Activated CD4-positive, CD25-positive, alpha-beta regulatory T cell treated with anti-CD3 and anti-CD28 coated beads, Interleukin-2, amount 50 U/mL, for 72 hours (primary cell): ENCODE data around the gene CDH19.

Experiments
- DNase-seq: peaks from one replicate; pipeline ENCODE4 v3.0.0; 2021

Gene CDH19, protein sequence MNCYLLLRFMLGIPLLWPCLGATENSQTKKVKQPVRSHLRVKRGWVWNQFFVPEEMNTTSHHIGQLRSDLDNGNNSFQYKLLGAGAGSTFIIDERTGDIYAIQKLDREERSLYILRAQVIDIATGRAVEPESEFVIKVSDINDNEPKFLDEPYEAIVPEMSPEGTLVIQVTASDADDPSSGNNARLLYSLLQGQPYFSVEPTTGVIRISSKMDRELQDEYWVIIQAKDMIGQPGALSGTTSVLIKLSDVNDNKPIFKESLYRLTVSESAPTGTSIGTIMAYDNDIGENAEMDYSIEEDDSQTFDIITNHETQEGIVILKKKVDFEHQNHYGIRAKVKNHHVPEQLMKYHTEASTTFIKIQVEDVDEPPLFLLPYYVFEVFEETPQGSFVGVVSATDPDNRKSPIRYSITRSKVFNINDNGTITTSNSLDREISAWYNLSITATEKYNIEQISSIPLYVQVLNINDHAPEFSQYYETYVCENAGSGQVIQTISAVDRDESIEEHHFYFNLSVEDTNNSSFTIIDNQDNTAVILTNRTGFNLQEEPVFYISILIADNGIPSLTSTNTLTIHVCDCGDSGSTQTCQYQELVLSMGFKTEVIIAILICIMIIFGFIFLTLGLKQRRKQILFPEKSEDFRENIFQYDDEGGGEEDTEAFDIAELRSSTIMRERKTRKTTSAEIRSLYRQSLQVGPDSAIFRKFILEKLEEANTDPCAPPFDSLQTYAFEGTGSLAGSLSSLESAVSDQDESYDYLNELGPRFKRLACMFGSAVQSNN

DNA sequence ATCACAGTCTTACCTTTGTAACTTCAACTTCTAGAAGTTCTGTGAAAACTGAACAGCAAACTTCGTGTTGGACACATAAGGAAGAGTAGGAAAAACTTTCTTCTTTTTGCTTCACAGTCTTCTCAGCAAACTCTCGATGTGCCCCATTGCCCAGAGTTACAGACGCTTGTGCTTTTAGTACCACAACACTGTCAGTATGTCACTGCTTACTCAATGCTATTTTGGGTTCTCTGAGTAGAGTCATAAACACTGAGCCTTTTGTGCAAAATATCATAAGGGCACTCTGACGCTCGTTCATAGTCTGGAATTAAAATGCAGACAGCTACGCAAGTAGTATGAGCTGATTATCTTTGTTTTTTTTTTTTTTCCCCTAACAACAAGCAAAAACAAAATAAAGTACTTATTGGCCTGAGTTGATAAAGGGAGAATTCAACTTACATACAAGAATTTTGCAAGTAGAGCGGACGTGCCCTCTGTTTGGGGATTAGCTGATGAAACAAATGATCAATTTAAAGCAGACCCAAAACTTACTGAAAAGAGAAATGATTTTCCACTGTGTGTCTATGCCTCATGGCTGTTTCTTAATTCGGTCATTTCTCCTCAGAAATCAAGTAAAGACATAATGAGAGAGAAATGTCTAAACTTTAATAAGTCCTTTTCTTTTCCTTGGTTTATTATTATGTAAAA lies at the start of gene CDH19:
TSS of gene CDH19 (minus strand) at position 150 of the 687 bp plus-strand sequence. CDS start 31,886 bp downstream, outside the sequence.
- no peak for DNase-seq

- no peak for DNase-seq
These were observed 43.8 kb upstream of the CDH19 start for GRCh38 chr18:66647671-66648070.

DNA sequence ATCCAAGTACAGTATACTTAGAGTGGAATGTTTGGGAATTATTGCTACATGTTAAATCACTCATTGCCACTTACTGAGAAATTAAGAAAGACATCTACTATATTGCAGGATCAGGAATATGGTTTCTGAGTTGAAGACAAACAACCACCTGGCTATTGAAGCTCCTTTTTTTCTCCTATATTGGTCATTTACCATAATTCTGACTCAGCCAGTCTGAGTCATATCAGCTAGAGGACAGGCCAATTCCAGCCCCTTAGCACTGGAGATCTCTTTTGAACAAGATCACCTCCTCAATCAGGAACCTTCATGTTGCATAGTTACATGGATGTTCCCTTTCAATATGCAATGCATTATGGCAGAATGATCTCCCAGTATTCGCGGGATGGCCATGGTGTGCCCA lies 42.7 kb upstream of the CDH19 start:
- DNase-seq: no peak

- no peak for DNase-seq
These were observed 42.1 kb upstream of the CDH19 start for GRCh38 chr18:66645983-66646382.

- no peak for DNase-seq
These were observed 37.2 kb upstream of the CDH19 start for GRCh38 chr18:66641056-66641455.

GRCh38 chr18:66640431-66640830 lies 36.5 kb upstream of the CDH19 start:
- no peak for DNase-seq

DNA sequence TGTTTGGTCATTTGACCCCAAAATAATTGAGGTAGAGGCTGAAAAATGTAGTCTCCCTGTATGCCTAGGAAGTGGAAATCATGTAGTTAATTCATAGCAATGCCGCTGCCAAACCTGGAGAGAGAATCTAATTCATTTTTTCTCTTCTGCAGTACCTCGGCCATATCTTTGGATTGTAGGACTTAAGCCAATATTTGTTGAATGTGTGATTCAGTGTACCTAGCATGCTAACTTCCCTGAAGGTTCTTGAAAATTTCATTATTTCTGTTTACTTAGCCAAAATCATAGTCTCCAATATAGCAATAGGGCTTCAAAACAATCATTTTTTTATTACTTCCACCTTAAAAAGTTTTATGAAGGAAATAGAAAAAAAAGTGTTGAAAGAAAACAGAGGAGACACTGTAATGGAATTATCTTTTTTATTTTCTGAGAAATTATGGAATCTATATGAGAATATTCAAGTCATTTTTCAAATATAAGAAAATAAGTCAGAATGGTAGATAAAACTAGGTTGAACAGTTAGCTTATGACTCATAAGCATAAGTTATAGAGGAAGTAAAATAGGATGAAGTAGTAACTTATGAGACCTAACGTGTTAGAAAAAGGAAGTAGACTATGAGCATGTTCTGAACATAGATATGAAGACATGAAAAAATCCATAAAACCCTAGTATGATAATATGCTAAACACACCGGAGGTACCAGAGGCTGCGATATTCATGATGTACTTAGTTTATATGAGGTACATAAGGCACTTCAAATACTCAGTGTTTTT lies 35.2 kb upstream of the CDH19 start:
- DNase-seq: no peak

DNA sequence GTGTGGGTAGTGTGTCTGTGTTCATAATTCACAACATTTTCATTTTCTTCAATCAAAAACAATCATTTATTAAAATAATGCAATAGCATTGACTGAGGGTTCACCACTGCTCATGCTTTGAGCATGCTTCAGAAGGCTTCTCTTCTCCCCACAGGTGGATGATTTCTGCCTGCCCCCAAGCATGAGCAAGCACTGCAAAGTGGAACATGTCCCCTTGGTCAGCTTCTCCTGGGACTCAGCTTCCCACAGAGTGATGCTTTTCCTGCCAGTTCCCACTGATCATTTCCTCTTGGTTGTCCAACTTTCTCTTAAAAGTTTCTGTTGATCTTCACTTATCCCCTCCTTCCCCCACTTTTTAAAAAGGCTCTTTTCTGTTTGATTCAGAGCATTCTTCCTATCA lies 31.5 kb upstream of the CDH19 start:
- no peak for DNase-seq

GRCh38 chr18:66632756-66633155 lies 28.9 kb upstream of the CDH19 start:
- DNase-seq: no peak

GRCh38 chr18:66630831-66631230 lies 26.9 kb upstream of the CDH19 start:
- DNase-seq: no peak

DNA sequence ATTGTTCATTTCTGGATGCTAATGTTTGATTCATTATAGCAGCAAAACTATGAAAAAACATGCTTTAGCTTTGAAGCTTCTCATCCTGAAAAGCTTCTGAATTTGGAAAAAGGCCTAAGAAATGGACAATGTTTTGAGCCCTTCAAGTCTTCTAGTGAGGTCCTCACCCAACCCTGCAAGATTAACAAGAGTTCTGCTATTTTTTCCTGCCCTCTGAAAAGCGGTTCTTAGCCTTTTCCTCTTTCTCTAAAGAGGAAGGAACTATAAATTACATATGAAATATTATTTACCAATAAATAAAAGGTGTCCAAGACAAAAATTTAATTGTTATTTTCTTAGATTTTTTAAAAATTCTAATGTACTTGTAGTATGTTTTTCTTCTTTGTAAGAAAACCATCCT lies 19.9 kb upstream of the CDH19 start:
- no peak for DNase-seq

DNA sequence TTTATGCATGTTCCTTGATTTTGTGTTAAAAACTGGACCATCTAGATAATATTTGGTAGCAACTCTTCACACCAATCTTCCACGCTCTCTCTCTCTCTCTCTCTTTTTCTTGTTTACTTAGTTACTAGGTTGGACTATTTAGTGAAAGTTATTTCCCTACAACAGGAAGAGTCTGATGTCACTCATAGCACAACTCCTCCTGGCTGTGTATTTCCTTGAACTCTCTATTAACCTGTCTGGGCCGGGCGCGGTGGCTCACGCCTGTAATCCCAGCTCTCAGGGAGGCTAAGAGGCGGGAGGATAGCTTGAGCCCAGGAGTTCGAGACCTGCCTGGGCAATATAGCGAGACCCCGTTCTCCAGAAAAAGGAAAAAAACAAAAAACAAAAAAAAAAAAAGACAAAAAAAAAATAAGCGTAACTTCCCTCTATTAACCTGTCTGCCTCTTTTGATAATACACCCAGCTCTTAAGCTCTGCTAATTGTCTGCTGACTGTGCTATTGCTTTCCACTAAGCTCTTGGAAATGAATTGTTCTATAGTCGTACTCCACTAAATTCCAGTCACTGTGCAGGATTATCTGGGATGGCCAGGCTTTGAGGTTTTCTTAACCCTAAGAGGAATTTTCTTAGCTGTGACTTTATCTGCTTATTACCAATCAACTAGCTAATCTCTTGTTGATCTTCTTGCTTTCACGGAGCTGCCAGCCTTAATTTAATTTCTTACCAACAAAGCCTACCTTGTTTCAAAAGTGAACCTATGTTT lies 18.1 kb upstream of the CDH19 start:
- no peak for DNase-seq

GRCh38 chr18:66616523-66616983 lies 12.7 kb upstream of the CDH19 start:
- DNase-seq: no peak

DNA sequence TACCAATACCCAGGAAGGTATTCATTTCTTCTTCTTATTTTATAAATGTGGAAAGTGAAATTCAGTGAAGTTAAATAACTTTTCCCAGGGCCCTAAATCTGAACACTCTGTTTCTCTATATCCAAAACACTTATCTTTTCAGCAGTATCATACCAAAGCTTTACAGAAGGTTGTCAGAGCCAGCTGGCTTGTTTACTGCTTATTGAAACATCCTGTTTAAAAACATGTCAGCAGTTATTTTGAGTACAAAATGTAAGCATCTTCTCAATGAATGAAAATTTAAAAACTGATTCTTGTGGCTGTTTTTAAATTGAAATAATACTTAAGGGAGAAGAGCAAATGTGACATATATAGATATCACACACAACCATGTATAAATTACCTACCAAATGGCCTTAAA lies 11.3 kb upstream of the CDH19 start:
- no peak for DNase-seq

DNA sequence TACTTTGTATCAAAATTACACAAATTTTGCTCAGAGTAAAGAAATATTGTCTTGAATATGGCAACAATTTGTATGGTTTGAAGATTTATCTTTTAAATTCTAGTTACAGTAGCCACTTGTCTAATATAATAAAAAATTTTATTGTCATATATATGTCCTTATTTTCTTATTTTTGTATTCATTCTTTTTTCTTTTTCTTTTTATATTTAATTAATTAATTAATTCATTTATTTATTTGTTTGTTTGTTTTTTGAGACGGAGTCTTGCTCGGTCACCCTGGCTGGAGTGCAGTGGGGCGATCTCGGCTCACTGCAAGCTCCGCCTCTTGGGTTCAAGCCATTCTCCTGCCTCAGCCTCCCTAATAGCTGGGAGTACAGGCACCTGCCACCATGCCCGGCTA lies 3.7 kb upstream of the CDH19 start:
- DNase-seq: no peak

- no peak for DNase-seq
These were observed 2.2 kb downstream of the CDH19 start for GRCh38 chr18:66601649-66602048.

- DNase-seq: no peak
These were observed 4.7 kb downstream of the CDH19 start for GRCh38 chr18:66599190-66599589.

DNA sequence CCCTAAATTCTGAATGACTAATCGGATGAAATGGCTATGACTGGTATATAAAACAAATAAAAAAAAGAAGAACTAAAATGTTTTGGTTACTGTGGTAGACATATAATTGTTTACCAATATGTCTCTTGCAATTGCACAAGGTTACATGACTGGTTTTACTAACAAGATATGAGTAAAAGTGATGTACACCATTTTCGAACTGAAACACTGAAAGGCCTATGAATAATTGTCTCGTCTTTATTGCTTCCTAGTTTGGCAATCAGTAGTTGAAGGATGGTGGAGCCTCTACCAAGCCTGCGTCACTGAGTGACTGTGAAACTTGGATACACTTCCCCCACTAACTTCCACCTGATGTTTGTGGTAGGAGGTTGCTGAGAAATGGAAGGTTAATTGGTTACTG lies 16.5 kb downstream of the CDH19 start:
- no peak for DNase-seq

DNA sequence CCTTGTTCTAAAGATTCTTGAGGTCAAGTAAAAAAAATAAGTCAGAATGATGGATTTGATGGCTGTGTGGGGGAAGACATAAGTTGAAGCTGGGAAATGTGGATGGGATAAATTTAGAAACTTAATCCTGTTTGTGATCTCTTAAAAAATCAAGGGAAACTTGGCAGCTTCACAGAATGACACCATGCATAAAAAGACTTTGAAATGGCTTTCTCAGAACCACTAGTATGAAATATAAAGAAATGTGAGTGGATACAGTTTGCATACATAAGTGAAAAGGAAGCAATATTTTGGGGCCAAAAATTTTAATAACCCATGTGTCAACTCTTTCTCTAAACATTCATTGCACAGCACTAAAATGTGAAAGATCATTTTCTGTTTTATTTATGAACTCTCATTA lies 21.7 kb downstream of the CDH19 start:
- no peak for DNase-seq

GRCh38 chr18:66575263-66575662 lies 28.6 kb downstream of the CDH19 start:
- DNase-seq: no peak

- no peak for DNase-seq
These were observed 32.0 kb downstream of the CDH19 start for GRCh38 chr18:66571845-66572244.

DNA sequence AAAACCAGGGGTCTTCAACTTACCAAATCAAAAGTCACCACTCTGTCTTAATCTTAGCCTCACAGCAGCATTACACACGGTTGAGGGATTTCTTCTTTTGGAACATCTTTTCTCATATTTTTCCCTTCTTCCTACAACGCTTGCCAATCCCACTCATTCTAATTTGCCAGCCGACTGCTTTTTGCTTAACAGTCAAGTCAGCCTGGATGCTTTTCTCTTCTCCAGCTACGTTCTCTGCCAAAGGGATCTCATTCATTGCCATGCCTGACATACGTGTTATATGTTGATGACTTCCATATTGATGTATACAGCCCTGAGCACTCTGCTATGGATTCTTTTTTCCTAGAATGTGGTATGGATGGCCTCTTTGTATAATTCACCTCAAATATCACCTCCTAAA lies 37.3 kb downstream of the CDH19 start:
- no peak for DNase-seq
